ENCODE measurements around the gene SERPINE2.

DNA sequence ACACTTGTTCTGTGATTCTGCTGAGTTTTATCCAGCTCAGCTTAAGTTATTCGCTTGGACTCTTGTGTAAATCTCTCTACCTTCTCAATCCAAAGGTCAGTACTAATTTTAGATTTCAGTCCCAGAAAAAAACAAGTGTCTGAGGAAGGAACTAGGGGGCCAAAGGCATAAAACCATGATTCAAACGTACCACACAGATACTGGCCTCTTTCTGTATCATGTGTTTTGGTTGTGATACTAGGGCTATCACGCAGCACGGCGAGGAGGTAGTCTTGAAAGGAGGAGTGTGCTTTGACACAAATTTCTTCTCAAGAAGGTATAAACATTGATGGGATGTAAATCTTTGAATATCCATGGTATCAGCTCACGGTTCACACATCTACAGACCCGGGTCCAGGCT, 8.3 kb downstream of the SERPINE2 start:
- TF ChIP-seq, protein P1, sequence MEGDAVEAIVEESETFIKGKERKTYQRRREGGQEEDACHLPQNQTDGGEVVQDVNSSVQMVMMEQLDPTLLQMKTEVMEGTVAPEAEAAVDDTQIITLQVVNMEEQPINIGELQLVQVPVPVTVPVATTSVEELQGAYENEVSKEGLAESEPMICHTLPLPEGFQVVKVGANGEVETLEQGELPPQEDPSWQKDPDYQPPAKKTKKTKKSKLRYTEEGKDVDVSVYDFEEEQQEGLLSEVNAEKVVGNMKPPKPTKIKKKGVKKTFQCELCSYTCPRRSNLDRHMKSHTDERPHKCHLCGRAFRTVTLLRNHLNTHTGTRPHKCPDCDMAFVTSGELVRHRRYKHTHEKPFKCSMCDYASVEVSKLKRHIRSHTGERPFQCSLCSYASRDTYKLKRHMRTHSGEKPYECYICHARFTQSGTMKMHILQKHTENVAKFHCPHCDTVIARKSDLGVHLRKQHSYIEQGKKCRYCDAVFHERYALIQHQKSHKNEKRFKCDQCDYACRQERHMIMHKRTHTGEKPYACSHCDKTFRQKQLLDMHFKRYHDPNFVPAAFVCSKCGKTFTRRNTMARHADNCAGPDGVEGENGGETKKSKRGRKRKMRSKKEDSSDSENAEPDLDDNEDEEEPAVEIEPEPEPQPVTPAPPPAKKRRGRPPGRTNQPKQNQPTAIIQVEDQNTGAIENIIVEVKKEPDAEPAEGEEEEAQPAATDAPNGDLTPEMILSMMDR (IDR thresholded peaks at IDR 0.05): no peak
- TF ChIP-seq EP300 (IDR thresholded peaks at IDR 0.05) (no peak), POLR2A (IDR thresholded peaks at IDR 0.05) (no peak)

Data from ovary (tissue), 3 donors.